CD4-positive, alpha-beta T cell treated with Interleukin-10 for 1 hour (primary cell): ENCODE results near the gene ABCD3.

Experiments used
- DNase-seq: peaks from one replicate; pipeline ENCODE4 v3.0.0-alpha.2; 2020

The ABCD3 gene

DNA sequence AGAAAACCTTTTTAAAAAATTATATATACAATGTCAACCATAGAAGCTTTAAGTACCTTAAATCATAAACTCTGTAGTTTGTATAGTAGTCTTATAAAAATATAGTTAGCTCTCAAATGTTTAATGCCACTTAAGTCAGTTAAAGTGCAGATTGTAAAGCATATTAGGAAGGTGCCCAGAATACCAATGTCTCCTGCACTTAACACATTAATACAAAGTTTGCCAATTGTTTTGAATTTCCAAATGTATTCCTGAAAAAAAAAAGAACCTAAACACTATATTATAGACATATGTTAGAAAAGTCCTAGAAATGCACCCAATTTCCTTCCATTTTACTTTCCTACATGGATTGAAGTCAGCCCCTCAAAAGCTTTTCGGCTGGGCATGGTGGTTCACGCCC lies 111.2 kb downstream of the ABCD3 start:
- no peak for DNase-seq

DNA sequence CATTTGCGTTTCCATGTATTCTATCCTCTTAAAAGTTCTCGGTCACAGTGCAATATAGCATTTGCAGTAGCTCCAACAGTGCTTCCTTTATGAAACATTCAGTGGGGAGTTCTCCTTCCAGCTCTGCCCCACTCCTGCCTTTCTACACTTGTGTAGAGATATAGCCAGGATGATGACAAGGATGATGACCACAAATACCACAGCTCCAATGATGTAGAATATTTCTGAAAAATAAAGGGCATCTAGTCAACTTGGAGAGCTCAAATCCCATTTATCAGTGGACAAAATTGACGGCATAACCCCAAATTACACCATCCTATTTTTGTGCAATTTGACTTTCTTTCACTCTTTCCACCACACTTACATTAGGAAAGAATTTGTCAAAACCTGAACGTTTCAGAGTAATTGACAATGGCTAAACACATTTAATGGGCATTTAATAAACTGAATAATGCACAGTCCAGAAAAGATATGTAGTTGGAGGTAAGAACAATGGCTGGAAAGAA lies 112.2 kb downstream of the ABCD3 start:
- DNase-seq, result no peak

DNA sequence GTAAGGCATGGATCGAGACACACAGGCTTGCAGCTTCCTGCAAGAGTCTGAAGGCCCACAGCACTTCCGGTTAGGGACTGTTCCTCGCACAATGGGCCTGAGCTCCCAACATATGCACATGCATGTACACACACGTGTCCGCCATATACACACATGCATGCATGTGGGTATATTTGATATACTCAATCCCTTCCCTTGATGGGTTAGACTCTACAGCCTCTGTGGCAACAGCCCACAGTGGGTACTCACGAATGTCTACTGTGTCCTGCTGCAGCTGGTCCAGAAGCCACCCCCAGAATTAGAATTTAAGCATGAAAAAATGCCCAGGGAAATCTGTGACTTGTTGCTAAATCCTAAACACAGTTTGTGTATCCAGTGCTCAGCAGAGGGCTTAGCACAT lies 113.5 kb downstream of the ABCD3 start:
- no peak for DNase-seq

DNA sequence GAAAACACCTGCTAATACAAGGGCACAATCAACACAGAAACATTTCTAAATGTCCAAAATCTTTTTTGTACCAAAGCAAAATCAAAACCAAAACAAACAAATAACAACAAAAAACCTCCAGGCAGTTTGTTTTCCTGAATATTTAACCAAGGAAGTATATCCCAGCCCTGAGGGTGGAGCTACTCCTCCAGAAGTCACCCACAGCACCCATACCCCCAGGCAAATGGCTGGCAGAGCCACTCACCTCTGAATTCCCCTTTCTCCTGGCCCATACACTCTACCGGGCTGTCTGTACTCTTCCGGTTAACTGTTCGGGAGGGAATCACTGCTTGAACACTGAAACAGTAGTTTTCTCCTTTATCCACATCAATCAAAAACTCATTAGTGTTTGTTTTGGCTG lies 113.9 kb downstream of the ABCD3 start:
- no peak for DNase-seq

DNA sequence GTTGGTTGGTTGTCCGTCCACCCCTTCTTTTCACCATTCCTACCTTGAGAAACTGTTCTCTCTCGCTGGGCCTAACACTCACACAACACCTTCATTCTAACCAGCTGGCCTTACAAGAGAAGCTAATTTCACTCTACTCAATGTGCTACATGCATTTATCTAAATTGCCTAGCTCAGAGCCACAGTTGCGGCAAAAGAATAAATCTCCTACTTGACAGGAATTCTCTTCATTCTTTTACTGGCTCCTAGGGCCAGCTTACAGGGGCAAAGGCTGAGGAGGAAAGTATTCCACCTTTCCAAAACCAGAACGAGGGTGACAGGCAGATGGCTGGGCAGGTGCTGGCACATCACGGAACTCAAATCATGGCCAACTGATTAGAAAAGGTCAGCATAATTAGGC lies 116.9 kb downstream of the ABCD3 start:
- DNase-seq, result no peak

DNA sequence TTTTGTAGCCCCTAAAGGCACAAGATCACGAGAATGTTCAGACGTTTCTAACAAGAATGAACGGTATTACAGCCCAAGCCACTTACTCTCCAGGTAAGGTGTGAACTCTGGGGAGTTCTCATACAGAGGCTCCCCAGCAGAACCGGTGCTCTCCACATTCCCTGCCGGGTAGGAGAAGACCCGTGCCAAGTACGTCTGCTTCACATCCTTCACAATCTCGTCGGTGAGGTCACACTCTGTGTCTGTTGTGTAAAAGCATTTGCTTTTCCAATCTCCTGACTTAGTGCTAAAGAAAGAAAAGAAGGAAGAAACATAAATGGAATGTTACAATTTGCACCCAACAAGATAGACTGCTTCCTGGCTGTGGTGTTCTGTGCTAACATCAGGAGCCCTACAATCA lies 117.7 kb downstream of the ABCD3 start:
- DNase-seq, result no peak

DNA sequence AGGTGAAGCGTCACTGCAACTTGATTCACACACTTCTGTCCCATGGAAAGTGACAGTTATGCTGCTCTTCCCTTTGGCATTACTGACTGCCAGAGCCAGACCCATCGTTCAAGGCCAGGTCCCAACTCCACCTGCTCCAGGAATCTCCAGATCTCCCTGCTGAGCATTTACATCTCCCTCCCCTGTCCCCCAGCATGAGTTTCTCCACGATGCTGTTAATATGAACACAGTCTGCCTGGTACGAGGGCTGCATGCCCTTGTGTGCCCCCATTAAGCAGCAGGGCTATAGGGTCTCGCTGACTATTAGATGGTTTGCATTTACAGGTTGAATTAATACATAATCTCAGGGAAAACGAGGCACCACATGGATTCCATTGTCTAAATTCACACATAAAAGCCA lies 119.1 kb downstream of the ABCD3 start:
- no peak for DNase-seq

DNA sequence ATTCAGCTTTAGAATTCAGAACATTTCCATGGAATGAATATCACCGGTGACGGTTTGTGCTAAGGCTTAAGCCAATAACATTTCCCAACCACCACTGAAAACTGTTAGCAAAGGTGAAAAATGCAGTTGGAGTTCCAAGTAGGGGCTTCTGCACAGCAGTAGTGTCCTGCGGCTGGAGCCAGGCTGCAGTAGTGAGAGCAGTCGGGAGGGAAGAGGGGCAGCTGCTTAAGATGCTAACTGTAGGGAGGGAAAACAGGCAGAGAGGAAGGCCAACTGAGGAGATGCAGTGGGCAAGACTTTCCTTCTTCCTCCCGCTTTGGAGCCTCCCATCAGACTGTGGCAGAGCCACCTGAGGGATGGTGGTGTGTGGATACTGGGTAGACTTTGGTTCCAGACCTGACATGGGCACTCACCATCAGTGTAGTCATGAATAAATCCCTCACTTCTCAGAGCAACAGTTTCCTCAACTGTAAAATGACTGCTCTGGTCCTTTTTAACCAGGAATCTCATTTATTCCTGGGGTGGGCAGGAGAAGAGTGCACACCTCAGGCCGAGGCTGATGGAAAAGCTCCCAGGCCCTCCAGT lies 120.1 kb downstream of the ABCD3 start:
- DNase-seq, result no peak

DNA sequence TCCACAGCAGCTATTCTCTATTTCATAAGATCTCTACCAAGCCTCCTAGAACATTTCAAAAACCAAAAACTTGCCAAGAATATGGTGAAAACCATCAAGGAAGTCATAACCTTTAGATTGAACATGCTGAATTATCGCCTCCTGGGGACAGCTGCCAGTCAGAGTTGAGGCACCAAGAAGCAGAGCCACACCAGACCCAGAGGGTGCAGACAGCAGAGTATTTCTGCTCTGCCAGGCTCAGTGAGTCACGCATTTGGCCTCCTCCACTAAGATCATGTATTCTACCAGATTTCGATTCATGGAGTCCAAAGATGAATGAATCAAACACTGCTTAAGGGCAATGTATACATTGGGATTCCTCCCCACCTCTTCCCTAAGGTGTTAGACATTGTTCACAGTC lies 121.3 kb downstream of the ABCD3 start:
- no peak for DNase-seq

DNA sequence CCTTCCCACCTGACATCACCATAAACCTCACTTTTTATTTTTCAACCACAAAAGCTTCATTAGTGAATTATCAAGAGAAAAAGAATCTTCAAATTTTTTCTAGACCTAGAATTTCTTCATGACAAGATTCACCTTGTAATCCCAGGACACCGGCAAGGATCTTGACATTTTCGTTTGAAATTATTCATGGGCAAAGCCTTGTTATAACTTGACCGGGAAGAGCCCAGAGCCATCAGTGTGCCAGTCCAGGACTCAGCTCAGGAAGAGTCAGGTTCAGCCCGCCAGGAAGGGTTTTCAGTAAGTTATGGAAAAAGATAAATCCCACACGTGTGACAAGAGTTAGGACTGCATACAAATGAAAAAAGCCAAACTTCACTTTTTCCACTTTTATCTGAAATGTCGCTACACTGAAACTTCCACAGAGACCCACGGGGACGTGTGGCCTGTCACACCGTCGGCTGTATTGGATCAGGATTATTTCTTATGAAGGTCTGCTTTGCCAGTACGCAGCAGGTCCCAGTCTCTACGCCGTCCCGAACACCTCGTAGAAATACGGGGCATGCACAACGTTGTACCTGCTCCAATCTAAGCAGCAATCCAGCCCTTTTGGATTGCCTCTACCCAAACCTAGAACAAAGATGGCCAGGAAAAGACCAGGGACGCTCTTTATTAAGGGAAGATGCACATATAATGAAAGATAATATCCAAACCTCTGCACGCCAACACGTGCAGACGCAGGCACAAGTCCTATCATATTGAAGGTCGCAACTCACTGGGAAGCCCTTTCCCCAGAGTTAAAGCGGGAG lies 122.5 kb downstream of the ABCD3 start:
- no peak for DNase-seq

DNA sequence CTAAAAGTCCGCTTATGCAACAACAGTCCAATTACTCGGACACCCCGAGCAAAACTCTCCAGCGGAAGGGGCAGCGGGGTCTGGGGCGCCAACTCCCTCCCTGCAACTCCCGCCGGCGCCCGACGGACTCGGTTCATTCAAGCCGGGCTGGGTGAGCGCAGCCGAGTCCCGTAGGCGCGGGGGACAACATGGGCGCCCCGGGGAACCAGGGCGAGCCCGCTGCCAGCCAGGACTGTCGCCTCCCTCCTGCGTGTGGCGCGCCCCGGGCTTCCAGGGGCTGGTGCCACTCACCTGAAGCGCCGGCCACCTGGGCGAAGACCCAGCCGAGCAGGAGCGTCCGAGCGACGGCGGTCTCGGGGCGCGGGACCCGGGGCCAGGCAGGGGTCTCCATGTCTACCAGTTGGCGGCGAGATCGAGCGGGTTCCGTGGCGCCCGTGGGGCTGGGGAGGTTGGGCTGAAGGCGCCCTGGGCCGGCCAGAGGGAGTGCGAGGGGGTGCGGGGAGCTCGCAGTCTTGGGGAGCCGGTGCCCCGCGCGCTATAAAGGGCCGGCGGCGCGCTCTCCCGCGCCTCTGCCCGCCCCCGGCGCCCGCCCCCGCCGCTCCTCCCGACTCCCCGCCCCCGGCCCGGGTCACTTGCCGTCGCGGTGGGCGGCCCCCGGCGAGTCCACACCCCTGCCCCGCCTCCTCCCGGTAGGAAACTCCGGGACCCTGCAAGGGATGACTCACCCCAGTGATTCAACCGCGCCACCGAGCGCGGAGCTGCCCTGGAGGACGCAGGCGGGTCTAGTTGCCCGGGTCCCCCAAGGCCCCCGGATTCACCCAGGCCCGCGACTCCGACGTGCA lies 123.3 kb downstream of the ABCD3 start, which contains the start of gene F3:
Gene F3, minus strand, starts transcription at position 514 of the 842 bp plus-strand sequence. Its CDS starts 123 bp downstream, at position 391.
- DNase-seq, result peak; percentile 25

DNA sequence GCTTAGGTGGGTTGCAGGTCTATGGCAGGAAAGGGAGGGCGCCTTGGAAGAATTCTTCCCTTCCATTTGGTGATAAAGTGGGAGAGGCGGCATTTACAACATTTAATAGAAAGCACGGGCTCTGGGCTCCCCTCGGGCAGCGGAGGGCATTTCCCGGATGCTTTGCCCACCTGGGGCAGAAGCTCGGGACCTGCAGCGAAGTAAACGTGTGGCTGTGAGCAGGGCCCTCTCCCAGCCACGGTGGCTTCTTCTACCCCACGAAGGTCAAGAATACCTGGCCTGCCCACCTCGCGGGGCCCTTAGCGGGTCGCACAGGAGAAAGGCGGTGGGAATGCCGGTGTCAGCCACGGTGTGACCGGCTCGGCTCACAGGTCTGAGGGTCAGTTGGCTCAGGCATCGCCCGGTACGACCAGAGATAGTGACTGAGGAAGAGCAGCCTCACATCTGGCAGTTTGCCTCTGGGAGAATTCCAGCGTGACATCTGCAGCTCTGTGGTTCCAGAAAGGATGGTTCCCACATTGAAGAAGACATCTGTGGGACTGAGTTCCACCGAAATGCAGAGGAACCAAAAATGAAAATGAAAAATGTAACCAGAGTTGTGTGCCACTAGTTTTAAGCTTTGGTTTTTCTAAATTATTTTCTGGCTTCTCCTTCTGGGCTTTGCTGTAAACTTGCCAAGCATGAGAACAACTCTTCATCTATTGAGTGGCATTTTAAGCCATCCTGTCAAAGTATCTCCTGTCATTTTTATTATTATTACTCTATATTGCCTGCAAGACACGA lies 124.1 kb downstream of the ABCD3 start:
- no peak for DNase-seq

DNA sequence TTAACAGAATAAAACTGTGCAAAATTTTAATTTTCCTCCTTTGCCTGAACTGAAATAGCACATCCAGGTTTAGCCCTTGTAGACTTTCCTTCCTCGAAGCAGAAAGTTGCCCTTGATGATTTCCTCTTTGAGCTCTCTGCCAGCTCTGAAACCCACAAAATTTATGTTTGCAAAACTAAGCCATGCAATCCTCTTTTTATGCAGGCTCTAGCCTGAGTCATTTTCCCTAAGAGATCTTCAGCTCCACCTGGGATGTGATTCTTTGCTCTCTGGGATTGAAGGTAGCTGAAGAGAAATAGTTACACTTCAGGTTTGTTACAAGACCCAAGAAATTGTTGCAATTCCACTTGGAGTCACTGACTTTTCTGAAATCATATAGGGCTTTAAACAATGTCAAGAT lies 124.8 kb downstream of the ABCD3 start:
- no peak for DNase-seq

DNA sequence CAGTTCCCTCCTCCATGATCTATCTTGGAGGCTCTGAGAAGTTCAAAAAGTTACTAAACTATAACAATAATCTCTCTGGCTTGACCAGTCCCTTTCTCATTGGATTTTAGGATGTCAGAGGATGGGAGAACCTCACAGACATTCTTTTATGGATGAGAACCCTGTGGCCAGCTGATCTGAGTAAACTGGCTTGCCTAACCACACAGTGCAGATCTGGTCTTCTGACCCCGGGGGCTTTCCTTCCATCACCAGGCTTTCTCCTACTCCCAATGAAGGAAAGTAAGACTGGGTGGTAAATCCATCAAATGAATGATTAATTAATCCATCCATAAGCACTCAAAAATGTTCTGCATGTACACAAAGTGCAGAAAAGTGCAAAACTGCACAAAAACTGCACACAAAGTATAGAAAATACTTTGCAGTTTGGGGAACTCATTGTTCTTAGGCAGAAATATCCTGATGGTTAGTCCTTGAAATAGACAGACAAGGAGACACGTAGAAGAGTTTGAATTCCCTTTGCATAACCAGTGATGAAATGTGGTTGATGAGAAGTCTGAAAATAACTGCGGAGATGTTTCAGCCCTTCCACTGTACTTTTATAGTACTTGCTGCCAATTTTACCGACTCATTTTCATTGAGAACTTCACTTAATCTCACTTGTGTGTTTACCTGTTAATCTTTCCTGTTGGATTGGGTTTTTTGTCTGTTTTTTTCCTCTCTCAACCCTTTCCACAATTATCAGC lies 125.9 kb downstream of the ABCD3 start:
- DNase-seq, result no peak

DNA sequence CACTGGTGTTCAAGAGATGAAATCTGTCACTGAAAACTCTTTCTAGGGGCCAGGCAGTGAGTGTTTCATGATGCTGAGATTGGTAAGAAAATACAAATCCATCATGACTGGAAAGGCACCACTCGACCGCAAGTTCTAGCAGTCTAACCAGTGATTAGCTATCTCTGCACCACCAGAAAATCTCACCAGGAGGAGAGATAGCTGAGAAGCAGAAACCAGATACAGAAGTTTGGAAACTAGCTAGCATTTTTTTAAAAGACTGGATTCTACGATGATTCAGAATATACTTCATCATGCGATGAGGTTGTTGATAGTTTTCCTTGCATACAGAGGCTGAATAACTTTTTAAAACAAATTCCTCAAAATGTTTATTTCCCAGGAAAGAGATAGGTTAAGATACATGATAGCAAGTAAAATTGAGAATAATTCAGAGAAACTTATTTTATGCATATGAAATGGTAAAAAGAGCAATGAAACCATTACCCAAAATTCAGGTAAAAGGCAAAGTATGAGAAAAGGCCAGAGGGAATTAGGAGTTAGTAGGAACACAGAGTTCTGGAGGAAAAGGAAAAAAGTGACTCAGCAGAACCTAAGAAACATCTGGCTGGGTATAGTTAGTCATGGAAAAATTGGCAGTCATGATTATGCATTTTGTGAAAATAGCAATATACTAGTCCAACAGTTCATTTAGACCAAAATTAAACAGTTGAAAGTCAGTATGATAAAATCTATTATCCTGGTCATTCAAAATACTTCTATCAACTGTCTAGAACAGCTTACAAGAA lies 126.7 kb downstream of the ABCD3 start:
- no peak for DNase-seq

DNA sequence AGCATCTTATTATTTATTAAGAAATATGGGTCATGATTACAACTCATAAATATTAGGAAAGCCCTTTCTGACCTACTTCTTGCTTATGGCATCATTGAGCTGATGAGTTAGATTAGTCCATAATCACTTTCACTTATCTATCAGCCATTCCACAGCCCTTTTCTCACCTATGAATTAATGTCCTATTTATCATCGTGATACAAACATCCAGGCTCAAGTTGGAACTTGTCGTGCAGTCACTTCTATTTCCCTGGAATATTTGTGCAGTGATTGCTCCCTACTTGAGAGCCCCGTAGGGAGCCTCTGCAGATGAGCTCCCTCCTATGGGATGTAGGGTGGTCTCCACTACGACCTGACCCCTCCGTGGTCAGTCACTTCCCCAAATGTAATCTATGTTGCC lies 131.5 kb downstream of the ABCD3 start:
- DNase-seq, result no peak

DNA sequence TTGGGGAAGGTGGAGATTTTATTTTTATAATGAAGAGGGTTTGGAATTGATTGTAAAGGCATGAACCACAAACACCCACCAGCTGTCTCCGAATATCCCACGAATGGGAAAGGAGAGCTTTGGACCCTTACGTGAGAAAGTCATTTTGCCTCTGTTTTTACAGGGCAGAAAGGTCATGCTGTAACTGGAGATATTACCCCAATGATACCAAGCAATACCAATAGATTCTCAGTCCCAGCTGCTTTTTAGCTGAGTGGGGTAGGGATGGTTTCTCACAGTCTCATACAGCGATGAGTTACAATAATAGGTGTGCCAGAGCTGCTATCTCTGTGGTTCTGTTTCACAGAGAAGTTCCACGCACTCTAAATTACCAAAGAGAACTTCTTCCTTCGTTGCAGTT lies 132.2 kb downstream of the ABCD3 start:
- no peak for DNase-seq

DNA sequence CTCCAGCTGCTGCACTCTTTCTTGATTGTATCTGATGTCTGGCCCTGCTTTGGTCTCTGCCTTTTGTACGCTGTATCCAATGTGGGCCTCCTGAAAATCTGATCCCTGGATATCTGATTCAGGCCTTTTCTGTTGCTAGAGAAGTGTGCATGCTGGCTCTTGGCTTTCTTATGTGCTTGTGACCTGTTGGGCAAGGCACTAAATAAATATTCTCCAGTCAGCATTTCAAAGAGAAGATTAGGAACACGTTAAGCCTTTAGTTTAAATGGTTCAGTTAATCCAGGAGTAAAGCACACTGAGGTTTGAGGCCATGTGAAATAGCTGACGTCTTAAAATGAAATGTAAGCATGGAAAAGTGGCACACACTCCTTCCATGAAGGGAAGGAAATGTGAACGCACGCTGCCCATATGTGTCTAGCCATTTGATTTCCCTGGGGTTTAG lies 132.6 kb downstream of the ABCD3 start:
- no peak for DNase-seq

DNA sequence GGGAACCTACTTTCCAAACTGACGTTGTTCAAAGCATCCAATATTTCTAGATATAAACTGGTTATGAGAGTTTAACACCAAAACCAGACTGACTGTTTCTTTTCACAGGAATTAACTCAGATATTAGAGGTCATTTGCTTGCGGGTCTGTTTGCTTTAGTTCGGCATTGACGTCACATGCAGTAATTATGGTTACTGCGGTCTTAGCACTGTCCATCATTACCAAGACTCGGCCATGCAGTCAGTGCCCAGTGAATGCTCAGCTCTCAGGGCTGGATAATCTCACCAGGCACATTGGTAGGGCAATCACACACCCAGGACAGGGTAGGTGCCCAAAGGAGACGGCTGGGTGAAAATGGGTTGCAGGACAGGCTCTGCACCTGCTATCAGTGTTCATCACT lies 133.3 kb downstream of the ABCD3 start:
- DNase-seq, result no peak

DNA sequence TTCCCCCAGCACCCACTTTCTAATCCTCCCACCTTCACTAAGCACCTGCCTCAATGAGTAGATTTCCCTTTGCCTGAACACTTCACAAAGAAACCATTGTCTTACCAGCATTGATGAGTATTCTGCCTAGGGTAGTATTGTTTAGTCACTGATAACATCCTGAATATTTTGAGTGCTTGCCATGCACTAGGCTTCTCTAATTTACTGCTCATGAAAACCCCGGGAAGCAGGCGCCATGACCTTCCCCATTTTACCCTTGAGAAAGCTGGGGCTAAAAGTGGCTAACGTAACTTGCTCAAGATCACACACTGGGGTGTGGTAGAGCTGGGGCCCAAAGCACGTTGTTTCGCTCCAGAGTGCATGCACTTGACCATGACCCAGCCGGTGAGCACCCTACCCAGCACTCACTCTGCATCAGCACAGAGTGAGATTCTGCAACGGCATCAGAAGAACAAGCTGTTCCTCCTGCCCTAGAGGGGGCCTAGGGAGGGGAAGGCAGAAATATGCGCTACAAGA lies 133.9 kb downstream of the ABCD3 start:
- DNase-seq, result no peak

DNA sequence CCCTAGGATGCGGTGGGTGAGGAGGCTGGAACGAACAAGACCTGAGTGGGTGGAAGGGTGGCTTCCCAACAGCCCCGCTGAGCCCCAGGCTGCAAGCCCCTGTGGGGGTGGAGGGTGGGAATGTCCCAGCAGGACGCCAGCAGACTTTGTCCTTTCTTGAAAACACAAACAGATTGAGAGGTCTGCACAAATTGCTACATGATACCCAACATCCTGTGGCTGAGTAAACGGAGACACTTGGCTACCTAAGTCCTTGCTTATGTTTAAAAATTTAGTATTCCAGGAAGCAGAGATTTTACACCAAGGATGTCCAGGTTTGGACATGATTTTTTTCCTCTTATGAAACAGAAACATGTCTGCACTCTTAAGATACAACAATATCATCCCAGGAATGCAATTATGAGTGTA lies 135.1 kb downstream of the ABCD3 start:
- no peak for DNase-seq
